ENCODE data around the gene ADAM22. TPM values are rescaled to one million over a fixed set of nuclear protein-coding genes. Genes with fewer than 3 reads are reported as not detected.

ADAM22 gene
- total RNA-seq, 1 donor from 2014 or later, result 3.0 TPM

- H3K9me3 Mint-ChIP-seq (ENCODE audit: unreplicated experiment), result no peaks in the 10 kb centered on the region
- no peak for DNase-seq (ENCODE audit: extremely low spot score, unreplicated experiment)
- no peak overlapping the region for H3K27ac Mint-ChIP-seq (ENCODE audit: unreplicated experiment)
- TF ChIP-seq CTCF (IDR thresholded peaks at IDR 0.05), result no peak
- H3K36me3 Mint-ChIP-seq (ENCODE audit: unreplicated experiment), result no peaks in the 10 kb centered on the region
- no peaks in the 10 kb centered on the region for H3K4me1 Mint-ChIP-seq (ENCODE audit: unreplicated experiment)
- peaks cover 16% of the 10 kb centered on the region for H3K27me3 Mint-ChIP-seq (ENCODE audit: unreplicated experiment)
- no peak overlapping the region for H3K4me3 Mint-ChIP-seq (ENCODE audit: unreplicated experiment)
Measured at GRCh38 chr7:88092676-88092999, 158.6 kb downstream of the ADAM22 start.

GRCh38 chr7:88101769-88102168 is 167.7 kb downstream of the ADAM22 start:
- Mint-ChIP-seq H3K36me3 (ENCODE audit: unreplicated experiment) (no peaks in the 10 kb centered on the region), H3K9me3 (ENCODE audit: unreplicated experiment) (no peaks in the 10 kb centered on the region), H3K27me3 (ENCODE audit: unreplicated experiment) (no peaks in the 10 kb centered on the region), H3K4me3 (ENCODE audit: unreplicated experiment) (no peak overlapping the region), H3K4me1 (ENCODE audit: unreplicated experiment) (no peaks in the 10 kb centered on the region), H3K27ac (ENCODE audit: unreplicated experiment) (no peak overlapping the region)
- no peak for TF ChIP-seq CTCF (IDR thresholded peaks at IDR 0.05)
- no peak for DNase-seq (ENCODE audit: extremely low spot score, unreplicated experiment)

- H3K4me3 Mint-ChIP-seq (ENCODE audit: unreplicated experiment), result no peak overlapping the region
- H3K36me3 Mint-ChIP-seq (ENCODE audit: unreplicated experiment), result no peaks in the 10 kb centered on the region
- H3K9me3 Mint-ChIP-seq (ENCODE audit: unreplicated experiment), result no peaks in the 10 kb centered on the region
- TF ChIP-seq CTCF (IDR thresholded peaks at IDR 0.05), result no peak
- no peaks in the 10 kb centered on the region for H3K27me3 Mint-ChIP-seq (ENCODE audit: unreplicated experiment)
- no peaks in the 10 kb centered on the region for H3K4me1 Mint-ChIP-seq (ENCODE audit: unreplicated experiment)
- no peak for DNase-seq (ENCODE audit: extremely low spot score, unreplicated experiment)
- no peak overlapping the region for H3K27ac Mint-ChIP-seq (ENCODE audit: unreplicated experiment)
Measured at GRCh38 chr7:88102675-88103074, 168.6 kb downstream of the ADAM22 start.

- Mint-ChIP-seq H3K9me3 (ENCODE audit: unreplicated experiment) (no peaks in the 10 kb centered on the region), H3K27ac (ENCODE audit: unreplicated experiment) (no peak overlapping the region), H3K27me3 (ENCODE audit: unreplicated experiment) (no peaks in the 10 kb centered on the region), H3K4me1 (ENCODE audit: unreplicated experiment) (no peaks in the 10 kb centered on the region), H3K4me3 (ENCODE audit: unreplicated experiment) (no peak overlapping the region), H3K36me3 (ENCODE audit: unreplicated experiment) (no peaks in the 10 kb centered on the region)
- TF ChIP-seq CTCF (IDR thresholded peaks at IDR 0.05), result no peak
- DNase-seq (ENCODE audit: extremely low spot score, unreplicated experiment), result no peak
Measured at GRCh38 chr7:88104732-88105131, 170.7 kb downstream of the ADAM22 start.

- no peak overlapping the region for H3K4me3 Mint-ChIP-seq (ENCODE audit: unreplicated experiment)
- no peak overlapping the region for H3K27ac Mint-ChIP-seq (ENCODE audit: unreplicated experiment)
- H3K9me3 Mint-ChIP-seq (ENCODE audit: unreplicated experiment), result no peaks in the 10 kb centered on the region
- no peaks in the 10 kb centered on the region for H3K27me3 Mint-ChIP-seq (ENCODE audit: unreplicated experiment)
- no peaks in the 10 kb centered on the region for H3K4me1 Mint-ChIP-seq (ENCODE audit: unreplicated experiment)
- H3K36me3 Mint-ChIP-seq (ENCODE audit: unreplicated experiment), result no peaks in the 10 kb centered on the region
- TF ChIP-seq CTCF (IDR thresholded peaks at IDR 0.05), result no peak
- no peak for DNase-seq (ENCODE audit: extremely low spot score, unreplicated experiment)
Measured at GRCh38 chr7:88105231-88105630, 171.2 kb downstream of the ADAM22 start.

Measured in osteocyte (in vitro differentiated cells).